Effector CD8-positive, alpha-beta T cell (primary cell): ENCODE results near the gene TRAF3IP1.
"Not testable (repeated sequence)": the region's sequence is repeated elsewhere in the genome, so short reads cannot be mapped to it uniquely, and the experiment has no call there.

Experiments
- DNase-seq: peaks from one replicate; lab custom pipeline; 2025; lab: John Stamatoyannopoulos, UW
- total RNA-seq, 4 experiments: gene quantifications; one replicate each; lab custom pipeline; 2026; lab: John Stamatoyannopoulos, UW

The TRAF3IP1 gene, protein sequence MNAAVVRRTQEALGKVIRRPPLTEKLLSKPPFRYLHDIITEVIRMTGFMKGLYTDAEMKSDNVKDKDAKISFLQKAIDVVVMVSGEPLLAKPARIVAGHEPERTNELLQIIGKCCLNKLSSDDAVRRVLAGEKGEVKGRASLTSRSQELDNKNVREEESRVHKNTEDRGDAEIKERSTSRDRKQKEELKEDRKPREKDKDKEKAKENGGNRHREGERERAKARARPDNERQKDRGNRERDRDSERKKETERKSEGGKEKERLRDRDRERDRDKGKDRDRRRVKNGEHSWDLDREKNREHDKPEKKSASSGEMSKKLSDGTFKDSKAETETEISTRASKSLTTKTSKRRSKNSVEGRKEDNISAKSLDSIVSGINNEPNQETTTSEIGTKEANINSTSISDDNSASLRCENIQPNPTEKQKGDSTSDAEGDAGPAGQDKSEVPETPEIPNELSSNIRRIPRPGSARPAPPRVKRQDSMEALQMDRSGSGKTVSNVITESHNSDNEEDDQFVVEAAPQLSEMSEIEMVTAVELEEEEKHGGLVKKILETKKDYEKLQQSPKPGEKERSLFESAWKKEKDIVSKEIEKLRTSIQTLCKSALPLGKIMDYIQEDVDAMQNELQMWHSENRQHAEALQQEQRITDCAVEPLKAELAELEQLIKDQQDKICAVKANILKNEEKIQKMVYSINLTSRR
- total RNA-seq = 13.0 to 18.2 (median 15.4) reads per million in 4 experiments

DNA sequence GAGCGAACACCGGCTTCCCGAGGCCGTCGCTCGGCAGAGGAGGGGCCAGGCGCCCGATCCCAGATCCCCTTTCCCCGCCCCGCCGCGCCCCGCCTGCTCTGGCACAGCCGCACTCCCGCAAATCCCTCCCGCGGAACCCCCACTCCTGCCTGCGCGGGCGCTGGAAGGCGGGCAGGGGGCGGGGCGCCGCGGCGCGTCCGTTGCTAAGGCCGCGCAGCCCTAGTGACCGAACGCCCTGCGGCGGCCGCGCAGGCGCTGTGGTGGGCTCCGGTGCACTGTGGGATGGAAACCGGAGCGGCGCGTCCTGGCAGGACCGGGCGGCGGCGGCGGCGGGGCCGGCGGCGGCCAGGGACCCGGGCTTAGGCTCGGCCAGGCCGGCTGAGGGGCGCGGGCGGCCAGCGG lies at the start of gene TRAF3IP1:
TSS of gene TRAF3IP1 (plus strand) at position 273 of the 402 bp plus-strand sequence. CDS start 145 bp downstream, outside the sequence.
- DNase-seq = peak; percentile 83

DNA sequence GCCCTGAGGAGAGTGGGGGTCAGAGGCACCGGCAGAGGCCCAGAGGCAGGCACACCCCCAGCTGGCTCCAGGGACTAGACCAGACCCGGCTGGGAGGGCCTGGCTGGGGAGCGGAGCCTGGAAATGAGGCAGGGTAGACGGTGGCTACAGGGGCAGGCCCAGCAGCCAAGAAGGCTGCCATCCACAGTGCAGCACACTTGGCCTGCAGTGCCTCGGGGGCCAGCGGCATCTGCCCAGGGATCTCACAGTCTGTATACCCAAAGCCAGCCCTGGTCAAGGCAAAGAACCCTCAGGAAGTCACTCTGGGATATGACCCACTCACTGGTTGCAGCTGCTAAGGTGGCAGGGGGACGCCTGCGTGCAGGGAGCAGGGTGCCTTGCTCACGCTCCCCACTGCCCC lies 49.7 kb upstream of the TRAF3IP1 start:
- DNase-seq = no peak

DNA sequence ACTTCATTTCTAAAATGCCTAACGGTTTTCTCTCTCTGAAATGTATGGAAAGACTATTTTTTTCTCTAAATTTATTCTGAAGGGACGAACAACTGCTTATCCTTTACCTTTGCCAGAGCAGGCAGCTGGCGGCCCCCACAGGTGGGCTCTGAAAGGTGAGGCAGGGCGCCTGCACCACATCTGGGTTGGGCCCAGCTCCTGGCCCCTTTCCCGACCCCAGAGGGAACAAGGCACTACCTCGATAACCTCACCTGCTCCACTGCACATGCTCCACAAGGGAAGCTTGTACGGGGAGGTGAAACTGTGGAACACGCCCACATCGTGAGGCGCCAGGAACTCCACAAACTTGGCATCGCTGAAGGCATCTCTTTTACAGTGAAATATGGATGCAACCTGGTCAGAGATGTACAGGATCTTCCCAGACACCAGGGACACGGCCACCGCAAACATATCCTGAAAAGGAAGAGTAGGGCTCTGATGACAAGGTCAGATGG lies 49.2 kb upstream of the TRAF3IP1 start:
- DNase-seq = no peak

DNA sequence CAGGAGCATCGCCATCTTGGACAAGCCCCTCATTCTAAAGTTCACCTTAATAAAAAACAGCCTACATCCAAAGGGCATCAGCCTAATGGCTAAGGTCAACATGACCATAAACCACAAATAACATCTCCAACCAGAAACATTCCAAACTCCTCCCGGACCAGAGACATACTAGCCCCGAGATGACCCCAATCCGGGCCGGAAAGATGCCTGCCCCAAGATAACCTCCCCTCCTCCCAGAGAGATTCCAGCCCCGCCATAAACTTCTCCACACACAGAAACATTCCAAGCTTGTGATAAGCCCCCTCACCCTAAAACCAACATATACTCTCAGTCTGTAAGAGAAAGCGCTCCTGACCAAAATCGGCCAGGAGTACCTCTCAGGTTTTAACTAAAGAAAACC lies 48.6 kb upstream of the TRAF3IP1 start:
- DNase-seq = not testable (repeated sequence)

DNA sequence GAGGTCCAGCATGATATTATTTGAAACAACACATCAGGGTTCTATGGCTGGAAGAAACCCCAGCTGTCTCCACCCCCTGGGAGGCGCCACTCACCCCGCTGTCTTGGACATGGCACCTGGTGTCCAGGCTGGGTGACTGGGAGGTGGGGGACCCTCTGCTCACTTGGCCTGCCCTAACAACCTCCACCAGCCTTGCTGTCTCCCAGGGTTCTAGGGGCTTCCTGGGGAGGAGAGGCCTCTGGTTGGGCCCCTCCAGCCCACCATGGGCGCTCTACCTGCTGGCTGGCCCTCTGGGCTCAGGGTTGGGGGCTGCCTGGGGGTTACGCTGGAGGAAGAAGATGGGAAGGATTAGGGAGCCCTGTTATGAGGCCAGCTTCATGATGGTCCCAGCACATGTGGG lies 48.2 kb upstream of the TRAF3IP1 start:
- DNase-seq = no peak

DNA sequence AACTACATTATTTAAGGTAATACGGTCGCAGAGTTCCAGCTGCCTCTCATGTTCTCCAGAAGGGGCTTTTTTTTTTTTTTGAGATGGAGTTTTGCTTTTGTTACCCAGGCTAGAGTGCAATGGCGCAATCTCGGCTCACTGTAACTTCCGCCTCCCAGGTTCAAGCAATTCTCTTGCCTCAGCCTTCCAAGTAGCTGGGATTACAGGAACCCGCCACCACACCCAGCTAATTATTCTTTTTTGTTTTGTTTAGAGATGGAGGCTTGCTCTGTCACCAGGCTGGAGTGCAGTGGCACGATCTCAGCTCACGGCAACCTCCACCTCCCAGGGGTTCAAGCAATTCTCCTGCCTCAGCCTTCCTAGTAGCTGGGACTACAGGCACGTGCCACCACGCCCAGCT lies 46.9 kb upstream of the TRAF3IP1 start:
- DNase-seq = not testable (repeated sequence)

DNA sequence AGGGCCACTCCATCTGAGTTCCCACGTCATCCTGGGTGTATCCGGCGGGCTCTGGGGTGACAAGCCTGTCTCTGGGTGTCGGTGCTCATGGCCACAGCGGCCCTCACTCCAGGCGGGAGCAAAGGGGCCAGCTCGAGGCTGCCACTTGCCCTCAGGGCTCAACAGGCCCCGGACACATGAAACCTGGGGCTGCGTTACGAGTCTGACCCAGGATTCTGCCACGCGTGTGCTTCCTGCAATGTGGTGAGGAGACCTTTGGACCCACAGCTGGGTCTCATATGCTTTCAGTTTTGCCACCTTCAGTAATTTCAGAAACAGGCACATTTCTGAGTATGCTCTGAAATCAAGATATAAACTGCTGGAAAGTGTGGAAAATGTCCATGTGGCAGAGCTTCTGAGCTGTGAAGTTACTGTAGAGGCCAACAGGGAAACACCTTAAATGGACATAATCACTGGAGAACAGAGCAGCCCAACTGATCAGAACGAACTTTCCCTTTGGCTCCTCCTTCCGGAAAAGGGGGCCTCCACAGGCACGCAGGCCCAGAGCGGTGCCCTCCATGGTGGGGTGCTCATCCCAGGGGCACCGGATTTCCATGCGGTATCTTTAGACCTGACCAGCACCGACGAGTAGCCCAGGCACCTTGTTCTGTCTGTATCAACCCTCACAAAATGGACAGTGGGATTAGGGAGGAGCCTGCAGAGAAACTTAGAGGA lies 46.0 kb upstream of the TRAF3IP1 start:
- no peak for DNase-seq

DNA sequence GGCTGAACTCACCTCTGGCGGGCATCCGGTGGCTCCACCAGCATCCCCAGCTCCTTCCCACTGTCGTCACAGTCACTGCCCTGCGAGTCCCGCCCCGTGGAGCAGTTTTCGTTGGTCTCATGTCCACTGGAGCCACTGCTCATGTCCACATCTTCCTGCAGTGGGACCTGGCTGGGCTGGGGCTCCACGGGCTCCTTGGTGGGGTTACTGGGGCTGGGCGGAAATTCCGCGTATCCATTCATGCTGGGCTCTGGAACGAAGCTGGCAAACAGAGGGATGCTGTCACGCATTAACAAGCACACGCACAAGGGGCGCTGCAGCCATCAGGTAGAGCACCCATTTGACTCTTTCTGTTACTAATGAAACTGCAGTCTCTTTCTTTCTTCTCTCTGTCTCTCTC lies 42.6 kb upstream of the TRAF3IP1 start:
- no peak for DNase-seq

DNA sequence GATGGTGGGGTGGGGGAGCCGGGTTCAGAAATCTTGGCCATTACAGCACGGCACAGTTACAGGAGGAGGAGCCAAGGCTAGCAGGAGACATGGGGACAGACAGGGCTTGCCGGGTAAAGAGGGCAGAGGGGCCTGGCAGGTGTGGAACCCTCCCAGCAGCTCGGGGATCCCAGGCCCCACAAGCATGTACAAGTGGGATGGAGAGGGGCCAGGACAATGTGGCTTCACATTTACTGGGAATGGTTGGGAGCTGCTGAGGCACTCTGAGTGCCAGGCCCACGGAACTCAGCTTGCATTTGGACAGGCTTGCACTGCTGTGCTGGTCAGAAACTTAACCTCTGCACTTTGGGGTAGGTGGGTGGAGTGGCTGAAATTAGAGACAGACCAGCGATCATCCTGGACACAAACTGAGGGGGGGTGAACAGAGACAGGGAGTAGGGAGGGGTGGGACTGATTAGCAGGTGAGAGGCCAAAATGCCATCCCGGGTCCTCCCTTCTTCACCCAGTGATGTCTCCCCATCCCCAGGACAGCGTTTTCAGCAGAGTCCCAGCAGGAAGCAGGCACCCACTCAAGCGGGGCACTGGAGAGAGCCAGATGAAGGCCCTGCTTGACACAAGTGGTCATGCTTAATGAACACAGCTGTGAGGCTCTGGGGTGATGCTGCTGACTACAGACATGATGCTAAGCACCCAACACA lies 41.5 kb upstream of the TRAF3IP1 start:
- DNase-seq = no peak

DNA sequence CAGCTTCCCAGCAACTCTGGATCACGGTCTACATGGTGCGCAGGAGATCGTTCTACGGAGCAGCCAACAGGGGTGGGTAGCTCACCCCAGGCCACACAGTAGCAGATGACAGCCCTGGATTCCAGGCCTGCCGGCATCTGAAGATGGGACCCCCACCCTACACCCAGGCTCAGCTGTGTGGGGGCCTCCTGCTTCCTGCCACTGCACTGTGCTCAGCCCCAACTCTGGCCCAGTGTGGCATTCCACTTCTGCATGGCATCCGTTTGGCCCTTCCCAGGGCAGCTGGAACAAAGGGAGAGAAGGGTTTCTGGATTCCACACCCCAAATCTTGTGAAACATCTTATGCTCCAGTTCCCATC lies 41.0 kb upstream of the TRAF3IP1 start:
- DNase-seq = no peak

DNA sequence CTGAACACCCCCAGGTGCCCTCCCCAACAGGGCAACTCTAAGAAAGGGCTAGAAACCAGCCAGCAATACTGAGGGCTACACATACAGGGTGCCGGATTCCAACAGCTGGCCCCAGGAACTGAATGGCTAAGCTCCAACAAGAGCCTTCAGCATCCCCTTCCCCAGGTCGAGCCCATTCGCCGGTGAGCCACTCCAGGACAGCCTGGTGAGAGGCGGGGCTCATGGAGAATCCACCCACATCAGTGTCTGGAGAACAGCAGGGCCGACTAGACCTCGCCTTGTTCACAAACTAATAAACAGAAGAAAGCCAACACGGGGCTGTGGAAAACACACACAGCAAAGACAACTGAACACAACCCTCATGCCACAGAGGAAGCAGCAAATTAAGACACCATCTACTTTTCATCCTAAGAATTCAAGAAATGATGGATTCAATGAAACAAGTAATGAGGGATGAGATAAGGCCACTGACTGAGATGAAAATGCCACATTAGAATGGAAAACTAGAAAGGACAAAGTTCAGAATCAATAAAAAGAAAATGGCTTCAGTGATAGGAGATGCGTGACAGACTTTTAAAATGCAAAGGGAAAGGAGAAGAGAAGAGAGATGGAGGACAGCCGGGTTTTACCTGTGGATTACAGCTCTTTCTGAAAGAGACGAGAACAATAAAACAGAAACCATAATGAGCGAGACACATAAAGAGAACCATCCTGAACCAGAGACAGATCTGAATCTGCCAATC lies 40.1 kb upstream of the TRAF3IP1 start:
- DNase-seq = no peak

DNA sequence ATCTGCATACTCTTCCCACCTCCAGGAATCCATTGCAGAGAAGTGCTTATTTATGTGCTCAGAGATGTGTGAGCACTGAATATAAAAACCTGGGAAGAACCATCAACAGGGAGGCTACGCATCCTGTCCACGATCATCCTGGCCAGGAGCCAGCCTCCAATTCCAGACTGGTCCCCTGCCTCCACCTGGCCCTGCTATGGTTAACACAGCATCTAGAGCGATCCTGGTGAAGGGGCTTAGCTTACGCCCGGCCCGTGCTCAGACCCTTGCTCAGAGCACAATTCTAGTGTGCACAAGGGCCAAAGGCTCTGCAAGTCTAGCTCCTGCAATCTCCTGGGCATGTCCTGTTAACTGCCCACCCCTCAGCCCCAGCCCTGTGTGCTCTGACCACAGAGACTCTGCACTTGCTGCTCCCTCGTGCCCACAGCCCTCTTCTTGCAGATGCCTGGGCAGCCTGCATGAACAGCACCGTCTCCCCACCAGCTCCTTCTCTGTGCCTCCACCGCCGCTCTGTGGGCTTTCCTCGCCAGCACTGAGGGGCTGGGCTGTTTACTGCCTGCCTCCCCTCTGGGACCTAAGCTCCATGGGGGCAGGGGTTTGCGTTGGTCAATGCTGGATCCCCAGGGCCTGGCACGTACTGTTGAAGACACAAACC lies 38.4 kb upstream of the TRAF3IP1 start:
- no peak for DNase-seq

DNA sequence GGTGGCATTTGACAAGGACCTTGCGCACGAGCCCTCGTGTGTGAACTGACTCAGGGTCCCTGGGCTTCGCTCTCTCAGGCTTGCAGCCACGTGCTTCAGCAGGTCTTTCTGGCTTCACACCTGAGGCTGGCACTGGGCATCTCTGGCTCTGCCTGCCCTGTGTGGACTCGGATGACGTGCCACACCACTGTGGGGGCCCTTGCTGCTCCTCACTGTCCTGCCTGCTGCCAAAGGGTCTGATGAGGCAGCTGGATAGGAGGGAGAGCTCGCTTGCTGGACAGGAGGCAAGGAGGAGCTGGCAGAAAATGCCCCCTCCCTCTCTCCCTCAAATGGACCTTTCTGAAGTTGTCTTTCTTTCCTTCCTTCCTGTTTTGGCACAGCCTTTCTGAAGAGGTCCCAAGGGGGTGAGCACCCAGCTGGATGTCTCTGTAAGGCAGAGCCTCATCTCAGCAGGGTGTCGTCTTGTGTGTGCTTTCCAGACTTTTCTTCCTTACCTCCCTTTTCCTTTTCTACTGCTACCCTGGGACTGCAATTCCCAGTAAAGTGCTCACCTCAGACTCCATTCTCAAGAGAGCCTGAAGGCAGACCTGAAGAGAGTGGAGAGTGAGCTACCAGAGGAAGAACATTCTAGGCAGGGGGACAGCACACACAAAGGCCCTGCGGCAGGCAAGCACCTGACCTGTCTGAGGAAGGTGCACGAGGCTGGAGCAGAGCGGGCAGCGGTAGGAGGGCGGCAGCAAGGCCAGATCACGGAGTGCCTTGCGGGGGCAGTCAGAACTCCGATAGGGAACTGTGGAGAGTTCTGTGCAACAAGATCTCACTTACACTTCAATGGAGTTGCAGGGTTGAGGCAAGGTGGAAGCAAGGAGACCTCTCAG lies 37.2 kb upstream of the TRAF3IP1 start:
- DNase-seq = no peak

DNA sequence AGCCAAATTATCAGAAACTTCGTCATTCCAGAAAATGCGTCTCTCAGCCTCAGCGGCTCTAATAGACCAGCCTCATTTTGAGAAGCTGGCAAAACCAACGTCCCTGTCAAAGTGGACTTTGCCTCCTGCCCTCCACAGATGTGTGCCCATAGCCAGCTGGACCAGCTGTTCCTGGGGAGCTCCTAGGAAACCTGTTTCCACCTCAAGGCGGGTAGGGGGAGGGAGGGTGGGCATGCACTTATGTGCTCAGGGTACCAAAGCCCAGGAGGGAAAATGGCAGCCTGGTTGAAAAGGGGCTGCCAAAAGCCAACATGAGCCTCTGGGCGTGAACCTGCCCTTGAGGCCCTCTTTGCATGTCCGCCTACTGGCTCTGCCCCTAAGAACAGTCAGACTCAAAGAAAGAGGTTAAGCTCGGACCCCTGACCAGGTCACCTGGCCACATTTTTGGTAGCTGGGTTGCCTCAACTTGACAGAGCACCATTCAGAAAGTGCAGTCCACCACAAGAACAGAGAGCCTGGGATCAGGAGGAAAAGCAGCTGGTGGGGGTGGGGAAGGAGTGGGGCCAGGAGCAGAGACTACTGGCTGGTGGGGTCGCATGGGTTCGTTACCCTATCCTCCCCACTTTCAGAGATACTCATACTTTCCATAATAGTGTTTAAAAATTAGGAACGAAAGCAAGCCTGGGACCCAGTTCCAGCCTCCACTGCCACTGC lies 35.4 kb upstream of the TRAF3IP1 start:
- no peak for DNase-seq

DNA sequence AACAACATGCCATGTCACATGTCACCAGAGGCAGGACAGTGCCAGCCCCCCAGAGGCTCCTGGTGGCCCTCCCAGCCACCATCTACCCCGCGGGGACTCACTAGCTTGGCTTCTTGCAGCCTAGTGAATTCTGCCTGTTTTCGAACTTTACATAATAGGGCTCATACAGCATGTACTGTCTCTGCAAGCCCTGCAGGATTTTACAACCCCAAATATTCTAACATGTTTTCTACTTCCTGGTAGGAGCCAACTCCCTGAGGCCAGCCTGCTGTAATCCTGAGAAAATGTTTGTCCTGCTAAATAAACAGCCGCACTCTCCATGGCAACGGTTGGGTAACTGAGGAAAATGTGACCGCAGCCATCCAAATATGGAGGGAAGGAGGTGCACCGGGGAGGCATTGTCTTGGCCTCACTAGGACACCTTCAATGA lies 34.6 kb upstream of the TRAF3IP1 start:
- DNase-seq = no peak

DNA sequence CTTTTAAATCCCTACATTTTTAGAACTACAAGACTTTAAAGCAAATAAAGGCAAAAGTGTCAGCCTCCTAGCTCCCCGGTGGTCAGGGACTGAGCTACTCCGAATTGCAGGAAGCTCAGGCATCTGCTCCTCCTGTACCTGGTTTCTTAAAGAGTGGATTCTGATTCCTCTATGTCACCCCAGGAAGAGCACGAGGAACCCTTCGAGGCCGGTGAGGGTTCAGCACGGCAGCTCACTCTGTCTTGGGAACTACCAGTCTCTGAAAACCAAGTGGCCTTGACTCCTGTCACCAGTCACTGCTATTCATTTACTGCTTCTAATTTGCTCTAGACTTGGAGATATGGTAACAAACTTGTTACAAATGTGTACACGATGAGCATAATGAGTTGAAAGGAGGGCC lies 34.2 kb upstream of the TRAF3IP1 start:
- DNase-seq = no peak

DNA sequence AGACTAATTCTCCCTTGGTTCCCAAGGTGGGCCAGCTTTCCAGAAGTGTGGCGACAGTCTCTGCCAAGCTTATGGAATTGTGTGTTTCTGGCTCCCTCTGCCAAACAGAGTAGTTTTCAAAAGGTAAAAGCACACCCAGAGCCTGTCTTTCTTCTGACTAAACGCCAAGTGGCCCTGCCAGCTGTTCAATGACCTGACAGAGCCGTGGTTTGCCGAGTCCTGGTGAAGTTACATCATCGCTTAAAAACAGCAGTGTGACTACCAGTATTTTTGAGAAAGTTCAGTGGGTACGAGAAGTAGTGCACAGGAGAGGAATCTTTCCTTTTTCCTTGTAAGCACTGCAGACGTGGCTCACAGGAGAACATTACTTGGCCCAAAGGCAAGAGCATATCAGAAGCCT lies 33.8 kb upstream of the TRAF3IP1 start:
- DNase-seq = no peak

DNA sequence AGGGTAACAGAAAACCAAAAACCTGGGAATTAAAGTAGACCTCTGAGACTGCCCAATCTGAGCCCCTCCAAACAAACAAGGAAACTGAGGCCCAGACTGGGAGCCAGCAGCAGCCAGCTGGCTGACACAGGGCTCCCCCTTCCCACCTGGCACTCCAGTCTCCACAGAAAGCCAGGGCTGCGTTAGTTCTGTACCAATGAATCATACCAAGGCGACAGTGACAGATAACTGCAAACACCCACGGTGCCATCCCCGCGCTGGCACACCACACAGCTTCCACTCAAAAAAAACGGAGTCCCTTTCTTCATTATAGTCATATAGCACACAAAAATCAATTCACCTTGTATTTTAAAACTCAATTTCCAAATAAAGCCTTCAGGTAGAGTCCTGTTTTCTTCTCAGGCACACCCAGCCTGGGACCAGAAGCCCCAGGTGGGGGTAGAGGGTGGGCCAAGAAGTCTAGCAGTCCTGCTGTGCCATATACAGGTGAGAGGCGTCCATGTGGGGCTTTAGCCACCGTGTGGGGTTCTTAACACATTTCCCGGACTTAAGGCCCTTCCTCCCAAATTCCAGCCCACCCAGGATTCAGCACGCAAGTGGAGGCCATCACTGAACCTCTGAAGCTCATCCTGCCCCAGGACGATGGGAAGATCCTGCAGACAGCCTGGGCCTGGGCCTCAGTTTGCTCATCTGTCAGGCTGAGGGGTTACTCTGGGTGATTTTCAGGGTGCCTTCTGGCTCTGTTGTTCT lies 33.2 kb upstream of the TRAF3IP1 start:
- no peak for DNase-seq
